ENCODE results near the gene SNX24.

GRCh38 chr5:122846051-122846550 is 688 bp downstream of the SNX24 start:
- no peak for TF ChIP-seq CTCF (conservative IDR thresholded peaks at IDR 0.05 in 1 of 2, IDR thresholded peaks at IDR 0.05 in 1 of 2; ENCODE audit: low read depth in 1 of 2, low read length in 2 of 2)
- TF ChIP-seq EZH2 (IDR thresholded peaks at IDR 0.05; ENCODE audit: low read length, missing control alignments), result no peak
